HCT116 (cell line): ENCODE measurements around the gene NEK9. TPM values are rescaled to one million over a fixed set of nuclear protein-coding genes. Genes with fewer than 3 reads are reported as not detected.

ENCODE experiments used
- ATAC-seq: fragments of 200-7000 bp; cut with Tn5 transposase; 2 replicates; pipeline ENCODE4 v1.9.1; 2020; ENCODE audit warnings: mild to moderate bottlenecking, moderate library complexity
- BruUV-seq: library from RNA; stranded (reverse); fragments of 400-500 nt; replicated peaks from 2 replicates; lab custom pipeline; 2021; lab: Mats Ljungman, UMichigan
- CTCF ChIA-PET: fragments of 300-600 bp; sonication (Branson Sonifier 250); formaldehyde crosslinking; loops from one replicate; lab custom pipeline; 2021; ENCODE audit warnings: antibody characterized with exemption; lab: Charles Lee
- POLR2A ChIA-PET: fragments of 300-600, 350-600 bp; sonication (Branson Sonifier 250); formaldehyde crosslinking; loops from one replicate; lab custom pipeline; 2021; ENCODE audit warnings: antibody characterized with exemption; lab: Charles Lee
- RAD21 ChIA-PET, 2 experiments: fragments of 300-600 bp; sonication (Branson Sonifier 250); formaldehyde crosslinking; loops; one replicate each; lab custom pipeline; 2023; ENCODE audit warnings: low total read pairs in 2 of 2; ENCODE audit not compliant: uncharacterized antibody in 2 of 2, unreplicated experiment in 2 of 2, low non-redundant PET in 1 of 2; lab: Charles Lee
- DNase-seq: peaks from one replicate; pipeline ENCODE4 v3.0.0-alpha.2; 2010; ENCODE audit warnings: low read depth, low spot score
- H2AFZ ChIP-seq: fragments of 200-600 bp; shearing (Covaris generic), sonication (generic); 2 replicates; pipeline ENCODE4 v1.6.1; 2017; ENCODE audit warnings: low read depth, mixed run types, mixed read lengths, antibody characterized with exemption, low read length; ENCODE audit not compliant: poor library complexity, severe bottlenecking
- H3K27ac ChIP-seq: 2 replicates; pipeline ENCODE4 v1.5.1; 2012; ENCODE audit warnings: low read depth, low read length
- H3K27me3 ChIP-seq: fragments of 200-600 bp; sonication (generic); 2 replicates; pipeline ENCODE4 v1.6.1; 2016; ENCODE audit warnings: mixed run types, low read length, mixed read lengths; ENCODE audit not compliant: insufficient read depth
- H3K36me3 ChIP-seq, 2 experiments: fragments of 200-500 bp in 1 of 2; fragments of 200-600 bp in 1 of 2; sonication (Bioruptor generic) in 1 of 2; sonication (generic) in 1 of 2; 2 replicates each; pipeline versions ENCODE4 v1.5.1 to v1.6.1; 2014 to 2016; ENCODE audit warnings: low read length in 2 of 2, inconsistent platforms in 1 of 2, mixed read lengths in 1 of 2, mixed run types in 1 of 2; ENCODE audit not compliant: insufficient read depth in 2 of 2, control insufficient read depth in 1 of 2
- H3K4me1 ChIP-seq, 2 experiments: fragments of 200-600 bp in 1 of 2; sonication (generic) in 1 of 2; 2 replicates each; pipeline versions ENCODE4 v1.5.1 to v1.6.1; 2012 to 2017; ENCODE audit warnings: low read length in 2 of 2, inconsistent platforms in 1 of 2, mild to moderate bottlenecking in 1 of 2, mixed read lengths in 1 of 2, mixed run types in 1 of 2, moderate library complexity in 1 of 2; ENCODE audit not compliant: insufficient read depth in 2 of 2, control insufficient read depth in 1 of 2
- H3K4me2 ChIP-seq: fragments of 200-600 bp; sonication (generic); 2 replicates; pipeline ENCODE4 v1.6.1; 2017; ENCODE audit warnings: mixed run types, low read length, mixed read lengths
- H3K4me3 ChIP-seq, 2 experiments: fragments of 200-600 bp in 1 of 2; sonication (generic) in 1 of 2; replicated peaks in 1 of 2; 2 replicates each; pipeline ENCODE4 v1.5.1; 2011 to 2016; ENCODE audit warnings: low read length in 2 of 2, control low read depth in 1 of 2, low read depth in 1 of 2, mild to moderate bottlenecking in 1 of 2, mixed read lengths in 1 of 2, mixed run types in 1 of 2
- H3K79me2 ChIP-seq: fragments of 200-600 bp; sonication (generic); 2 replicates; pipeline ENCODE4 v1.6.1; 2017; ENCODE audit warnings: mild to moderate bottlenecking, mixed run types, low read length, moderate library complexity, mixed read lengths; ENCODE audit not compliant: insufficient read depth
- H3K9ac ChIP-seq: fragments of 200-600 bp; sonication (generic); 2 replicates; pipeline ENCODE4 v1.6.1; 2016; ENCODE audit warnings: low read length, mixed read lengths
- H3K9me2 ChIP-seq: fragments of 200-600 bp; sonication (generic), shearing (Covaris generic); 2 replicates; pipeline ENCODE4 v1.6.1; 2017; ENCODE audit warnings: mixed run types, mild to moderate bottlenecking, moderate library complexity; ENCODE audit not compliant: insufficient read depth
- H3K9me3 ChIP-seq, 2 experiments: fragments of 200-500 bp in 1 of 2; fragments of 200-600 bp in 1 of 2; sonication (Bioruptor generic) in 1 of 2; sonication (generic) in 1 of 2; 2 replicates each; pipeline ENCODE4 v1.6.1; 2014 to 2017; ENCODE audit warnings: low read length in 2 of 2, mixed read lengths in 2 of 2, inconsistent platforms in 1 of 2, low read depth in 1 of 2, mild to moderate bottlenecking in 1 of 2, mixed run types in 1 of 2, moderate library complexity in 1 of 2; ENCODE audit not compliant: control insufficient read depth in 1 of 2, insufficient read depth in 1 of 2
- H4K20me1 ChIP-seq: fragments of 200-600 bp; sonication (generic), shearing (Covaris generic); 2 replicates; pipeline ENCODE4 v1.6.1; 2017; ENCODE audit warnings: mixed run types, mild to moderate bottlenecking, moderate library complexity; ENCODE audit not compliant: insufficient read depth
- EGR1 ChIP-seq: IDR thresholded peaks from 2 replicates; pipeline ENCODE4 v1.6.1; 2012; ENCODE audit warnings: low read depth
- EZH2phosphoT487 ChIP-seq: fragments of 200-600 bp; IDR thresholded peaks from 2 replicates; pipeline ENCODE4 v1.6.1; 2018; ENCODE audit warnings: antibody characterized with exemption, borderline replicate concordance
- MAX ChIP-seq: IDR thresholded peaks from 2 replicates; pipeline ENCODE4 v1.6.1; 2012
- POLR2A ChIP-seq: IDR thresholded peaks from 2 replicates; pipeline ENCODE4 v1.7.0; 2011; ENCODE audit warnings: borderline replicate concordance; ENCODE audit not compliant: insufficient read depth, insufficient read length; ENCODE audit errors: extremely low read depth
- RAD21 ChIP-seq: IDR thresholded peaks from 2 replicates; pipeline ENCODE4 v1.6.1; 2012; ENCODE audit warnings: low read depth, mild to moderate bottlenecking
- SP1 ChIP-seq: IDR thresholded peaks from 2 replicates; pipeline ENCODE4 v1.6.1; 2012; ENCODE audit warnings: low read depth
- intact Hi-C: fragments of 100-400 bp; cut with micrococcal nuclease; formaldehyde crosslinking; loops from 2 replicates; pipeline ENCODE4 v1.10.0; 2022
- total RNA-seq: library from RNA; stranded (reverse); gene quantifications from one replicate; pipeline ENCODE4 v1.2.1, GENCODE V29; 2021; ENCODE audit not compliant: unreplicated experiment

Gene NEK9
- total RNA-seq, 1 experiment from 2014 or later = 64.4 TPM

- H3K4me1 ChIP-seq = peaks cover under 1 to 23% of the 10 kb centered on the region in 2 experiments; a peak in 3 of 4 replicates
- no peaks in the 10 kb centered on the region for H3K9me2 ChIP-seq
- no peak overlapping the region for H3K9ac ChIP-seq
- peaks cover 14% of the 10 kb centered on the region for H3K79me2 ChIP-seq
- ChIA-PET RAD21 (no interaction called here), POLR2A (no interaction called here), CTCF (no interaction called here)
- H3K4me3 ChIP-seq = no peak overlapping the region
- H3K4me2 ChIP-seq = no peak overlapping the region
- intact Hi-C loops = no loop called here
- no peaks in the 10 kb centered on the region for H4K20me1 ChIP-seq
- H2AFZ ChIP-seq = no peak overlapping the region
- no peak overlapping the region for H3K27ac ChIP-seq
- no peak for ATAC-seq
- BruUV-seq = no TSS peak
- TF ChIP-seq EGR1 (no peak), MAX (no peak), SP1 (no peak), EZH2phosphoT487 (no peak), RAD21 (no peak)
- DNase-seq = no peak
- H3K27me3 ChIP-seq = no peaks in the 10 kb centered on the region
- H3K9me3 ChIP-seq = no peaks in the 10 kb centered on the region
- H3K36me3 ChIP-seq = peaks cover 0 to 7% of the 10 kb centered on the region in 2 experiments; a peak in 2 of 4 replicates
Observed at GRCh38 chr14:75046899-75047298, 79.9 kb downstream of the NEK9 start.

- Histone ChIP-seq H3K9me2 (no peaks in the 10 kb centered on the region), H3K4me2 (no peak overlapping the region), H3K9me3 (no peaks in the 10 kb centered on the region), H3K79me2 (peaks cover 17% of the 10 kb centered on the region), H3K4me1 (peaks cover 7 to 24% of the 10 kb centered on the region in 2 experiments; a peak in 3 of 4 replicates), H3K9ac (no peak overlapping the region), H3K36me3 (peaks cover 0 to 7% of the 10 kb centered on the region in 2 experiments; a peak in 2 of 4 replicates), H3K27me3 (no peaks in the 10 kb centered on the region), H2AFZ (no peak overlapping the region), H4K20me1 (no peaks in the 10 kb centered on the region), H3K27ac (no peak overlapping the region), H3K4me3 (no peak overlapping the region)
- intact Hi-C loops = no loop called here
- ATAC-seq (no peak), DNase-seq (no peak)
- ChIA-PET POLR2A (no interaction called here), RAD21 (no interaction called here), CTCF (no interaction called here)
- TF ChIP-seq POLR2A (no peak), EGR1 (no peak)
- BruUV-seq = no TSS peak
Observed at GRCh38 chr14:75046275-75046674, 80.6 kb downstream of the NEK9 start.
